Right ventricle myocardium inferior (tissue), 1 donor: Measurements from ENCODE around the gene DEPDC1. TPM values are rescaled to one million over a fixed set of nuclear protein-coding genes. Genes with fewer than 3 reads are reported as not detected.
A peak's percentile ranks its signal among the peaks of the same experiment; 100 is the strongest.
"Not testable (repeated sequence)": the region's sequence is repeated elsewhere in the genome, so short reads cannot be mapped to it uniquely, and the experiment has no call there.

Experiments
- ATAC-seq: fragments of 200-7000 bp; cut with Tn5 transposase; one replicate; pipeline ENCODE4 v1.9.1; 2020; ENCODE audit warnings: mild to moderate bottlenecking, moderate library complexity
- DNase-seq: peaks from one replicate; pipeline ENCODE4 v3.0.0; 2021; ENCODE audit errors: missing footprints
- intact Hi-C: fragments of 100-400 bp; cut with DNase I; formaldehyde crosslinking; loops from one replicate; pipeline ENCODE4 v1.11.0; 2022
- long read RNA-seq: library from polyadenylated mRNA; unstranded; transcript quantifications from one replicate; pipeline ENCODE4 v2.0.0, GENCODE V29; 2021
- total RNA-seq: library from RNA; stranded (reverse); fragmentation: NEBNext Ultra II Directional; extraction: Animal tissue kit (Norgen Biotek cat#: 25700); gene quantifications from one replicate; pipeline ENCODE4 v1.2.1, GENCODE V29; 2021
- donor health status: DM: no; HTN: yes; CAD: no; lungs with severe emphysema.

The DEPDC1 gene
- total RNA-seq: 0.43 TPM
- long read RNA-seq: 0 reads

GRCh38 chr1:68496680-68497357, at the start of gene DEPDC1:
Gene DEPDC1, minus strand, starts transcription at chr1:68497082. Its CDS starts 83 bp downstream, at chr1:68496999.
- DNase-seq (peak; percentile 98), ATAC-seq (peak; percentile 100)
- intact Hi-C loops: no loop called here

- no peak for DNase-seq
- intact Hi-C loops: no loop called here
- no peak for ATAC-seq
These were observed 47.8 kb upstream of the DEPDC1 start for GRCh38 chr1:68544651-68545050.

- intact Hi-C loops: no loop called here
- DNase-seq (no peak), ATAC-seq (no peak)
These were observed 45.7 kb upstream of the DEPDC1 start for GRCh38 chr1:68542586-68542985.

GRCh38 chr1:68538941-68539340, 42.1 kb upstream of the DEPDC1 start:
- DNase-seq (no peak), ATAC-seq (no peak)
- intact Hi-C loops: no loop called here

- no peak for ATAC-seq
- no peak for DNase-seq
- intact Hi-C loops: no loop called here
These were observed 31.4 kb upstream of the DEPDC1 start for GRCh38 chr1:68528243-68528642.

DNA sequence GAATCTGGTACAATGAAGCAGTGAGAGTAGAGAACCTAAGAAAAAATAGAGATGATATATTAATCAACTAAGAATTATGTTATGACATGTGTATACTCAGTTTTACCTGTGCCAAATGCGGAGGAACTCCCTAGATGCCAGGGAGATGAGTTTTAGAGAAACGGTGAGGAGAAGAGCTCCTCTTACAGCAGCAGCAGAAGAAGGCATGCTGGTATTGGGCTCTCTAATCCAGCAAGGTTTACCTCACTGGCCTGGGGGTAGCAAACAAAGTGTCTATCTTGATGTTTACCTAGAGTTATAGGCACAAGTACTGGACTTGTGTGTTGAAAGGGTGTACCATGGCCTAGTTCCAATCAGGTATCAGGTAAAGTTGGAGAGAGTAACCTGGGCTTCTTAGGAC, 28.9 kb upstream of the DEPDC1 start:
- ATAC-seq (no peak), DNase-seq (no peak)
- intact Hi-C loops: no loop called here

DNA sequence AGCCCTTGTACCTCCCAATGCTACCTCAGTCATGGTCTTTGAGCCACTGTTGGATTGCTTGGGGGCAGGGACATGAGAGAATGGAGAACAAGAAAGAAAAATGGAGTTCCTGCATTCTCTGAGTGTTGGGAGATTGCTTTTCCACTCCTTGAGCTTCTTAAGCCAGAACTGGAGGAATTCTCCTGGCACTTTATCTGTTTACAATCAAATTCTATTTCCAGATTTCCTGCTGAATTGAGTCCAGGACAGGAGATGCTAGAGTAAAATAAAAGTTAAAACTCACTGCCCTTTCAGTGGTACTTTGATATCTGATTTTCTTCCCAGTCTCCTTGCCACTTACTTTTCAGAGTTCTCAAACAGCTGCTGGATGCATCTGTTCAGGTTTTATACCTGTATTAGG, 24.4 kb upstream of the DEPDC1 start:
- DNase-seq (no peak), ATAC-seq (no peak)
- intact Hi-C loops: no loop called here

DNA sequence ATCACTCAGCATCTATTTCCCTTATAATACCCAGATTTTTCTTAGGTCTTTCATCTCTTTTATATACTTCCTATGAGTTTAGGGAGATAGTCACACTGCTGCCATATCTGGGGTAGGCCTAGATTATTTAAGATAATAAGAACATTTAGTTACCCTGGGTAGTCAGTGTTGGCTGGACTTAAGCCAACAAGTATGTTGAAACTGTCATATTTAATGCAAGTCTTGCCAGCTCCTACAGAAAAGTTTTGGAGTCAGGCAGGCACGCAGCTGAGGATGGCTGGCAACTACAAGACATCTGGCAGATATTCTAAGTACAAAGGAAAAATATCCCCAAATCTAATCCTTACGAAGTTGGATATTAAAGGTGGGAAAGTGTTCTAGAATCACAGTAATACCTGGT, 19.2 kb upstream of the DEPDC1 start:
- no peak for DNase-seq
- intact Hi-C loops: no loop called here
- no peak for ATAC-seq

GRCh38 chr1:68511254-68511653, 14.4 kb upstream of the DEPDC1 start:
- no peak for ATAC-seq
- intact Hi-C loops: no loop called here
- no peak for DNase-seq

GRCh38 chr1:68506386-68506785, 9.5 kb upstream of the DEPDC1 start:
- DNase-seq (no peak), ATAC-seq (no peak)
- intact Hi-C loops: no loop called here

GRCh38 chr1:68503085-68503484, 6.2 kb upstream of the DEPDC1 start:
- ATAC-seq (no peak), DNase-seq (no peak)
- intact Hi-C loops: no loop called here

DNA sequence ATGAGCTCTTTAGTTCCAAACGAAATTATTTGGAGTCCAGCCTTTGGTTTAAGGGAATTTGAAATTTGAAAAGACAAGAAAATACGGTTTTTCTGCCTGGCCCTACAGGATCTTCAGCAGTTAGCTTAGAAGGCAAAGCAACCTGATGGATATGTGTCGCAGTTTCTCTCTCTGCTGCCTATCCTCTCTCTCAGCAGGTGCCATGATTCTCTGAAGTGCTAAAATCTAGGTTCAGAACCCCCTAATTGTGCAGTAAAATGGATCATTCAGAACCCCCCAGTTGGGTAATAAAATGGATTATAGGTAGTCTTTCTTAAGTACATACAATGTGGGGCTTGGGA, 446 bp upstream of the DEPDC1 start:
- intact Hi-C loops: no loop called here
- ATAC-seq (peak; percentile 11), DNase-seq (no peak)

DNA sequence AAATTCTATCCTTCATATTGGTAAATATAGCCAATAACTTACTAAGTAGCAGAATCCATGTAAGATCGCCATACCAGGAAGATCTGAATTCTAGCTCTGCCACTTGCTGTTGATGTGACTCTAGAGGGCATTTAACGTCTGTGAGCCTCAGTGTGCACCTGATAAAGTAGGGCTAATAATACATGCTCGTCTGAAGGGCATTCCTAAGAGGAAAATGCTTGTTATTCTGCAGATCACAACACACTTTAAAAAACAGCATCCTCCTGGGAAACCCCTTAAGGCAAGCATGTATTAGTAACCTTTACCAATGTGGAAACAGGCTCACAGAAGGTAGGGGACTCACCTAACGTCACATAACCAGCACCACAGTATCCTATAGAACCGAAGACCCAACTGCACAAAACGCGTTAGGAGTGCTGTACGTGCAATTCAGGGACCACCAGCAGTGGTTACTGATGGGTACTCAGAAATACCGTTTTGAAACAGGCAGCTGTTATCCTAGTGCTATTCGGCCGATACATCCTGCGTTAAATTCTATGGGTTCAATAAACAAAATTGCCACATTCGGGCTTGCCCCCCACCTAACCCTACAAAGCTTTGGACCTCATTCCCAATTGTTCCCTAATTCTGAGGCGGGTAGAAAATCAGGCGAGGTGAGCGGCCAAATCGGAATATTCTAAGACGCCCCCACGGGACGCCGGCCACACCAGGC, 758 bp downstream of the DEPDC1 start:
- intact Hi-C loops: no loop called here
- DNase-seq (no peak), ATAC-seq (no peak)

- no peak for ATAC-seq
- intact Hi-C loops: no loop called here
- DNase-seq: no peak
These were observed 1.4 kb downstream of the DEPDC1 start for GRCh38 chr1:68495532-68495931.

DNA sequence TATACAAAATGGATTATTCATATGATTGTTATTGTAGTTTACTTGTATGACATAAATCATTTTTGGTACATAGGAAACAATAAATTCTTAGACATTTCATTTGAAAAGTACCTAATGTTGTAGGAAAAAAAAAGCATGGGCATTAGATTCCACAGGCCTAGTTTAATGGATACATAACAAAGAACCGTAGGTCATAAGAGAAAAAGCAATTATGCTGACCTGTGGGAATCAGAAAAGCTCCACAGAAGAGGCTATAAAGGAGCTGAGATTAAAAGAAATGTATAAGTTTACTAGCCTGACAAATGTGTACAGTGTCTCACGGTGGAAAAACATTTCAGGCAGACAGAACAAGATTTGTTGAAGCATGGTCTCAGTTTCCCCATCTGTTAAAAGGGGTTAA, 3.7 kb downstream of the DEPDC1 start:
- DNase-seq (no peak), ATAC-seq (no peak)
- intact Hi-C loops: no loop called here

GRCh38 chr1:68492255-68492654, 4.6 kb downstream of the DEPDC1 start:
- ATAC-seq, intact Hi-C loops, DNase-seq: not testable (repeated sequence)

GRCh38 chr1:68490046-68490651, 6.7 kb downstream of the DEPDC1 start:
- ATAC-seq: no peak
- intact Hi-C loops: no loop called here
- DNase-seq: no peak

- intact Hi-C loops: no loop called here
These were observed 11.4 kb downstream of the DEPDC1 start for GRCh38 chr1:68485431-68486022.

GRCh38 chr1:68484618-68485017, 12.3 kb downstream of the DEPDC1 start:
- intact Hi-C loops: no loop called here
- DNase-seq (no peak), ATAC-seq (no peak)

More at GRCh38 chr1:68485431-68486022, 11.4 kb downstream of the DEPDC1 start:
- DNase-seq: no peak
- no peak for ATAC-seq

DNA sequence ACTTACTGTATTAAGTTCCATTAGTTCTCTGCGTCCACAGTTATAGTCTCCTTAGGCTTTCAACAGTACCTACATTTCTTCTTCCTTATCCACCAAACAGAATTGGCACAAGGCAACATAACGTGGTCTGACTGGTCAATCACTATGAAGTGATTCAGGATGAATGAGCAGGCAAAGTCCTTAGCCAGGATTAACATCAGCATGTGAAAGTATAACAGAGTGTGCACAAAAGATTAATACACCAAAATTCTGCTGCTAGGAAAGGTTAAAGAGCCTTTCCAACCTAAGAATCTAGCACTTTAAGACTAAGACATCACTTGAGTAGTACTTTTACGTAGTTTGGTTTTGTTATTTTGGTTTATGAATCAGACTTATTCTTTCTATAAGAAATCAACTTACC, 15.8 kb downstream of the DEPDC1 start:
- DNase-seq (no peak), ATAC-seq (no peak)
- intact Hi-C loops: no loop called here
